ENCODE measurements around the gene EHD3.

EHD3 gene

DNA sequence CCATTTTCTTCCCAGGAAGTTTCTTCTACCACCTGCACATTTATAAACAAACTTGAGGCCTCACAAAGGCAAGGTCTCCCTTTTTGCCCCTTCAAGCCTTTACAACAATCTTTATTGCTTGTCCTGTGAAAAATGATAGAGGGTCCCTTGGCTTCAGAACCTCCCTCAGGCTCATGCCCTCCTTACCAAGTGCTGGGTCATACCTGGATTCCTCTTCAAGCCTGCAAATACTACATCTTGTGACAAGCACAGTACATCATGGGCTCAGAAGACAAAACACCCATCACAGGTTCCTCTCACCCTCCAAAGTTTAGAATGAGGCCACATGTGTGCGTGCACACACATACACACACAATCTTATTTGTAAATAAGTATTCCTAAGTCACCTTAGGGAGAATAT is 25.7 kb upstream of the EHD3 start:
- TF ChIP-seq CTCF (IDR thresholded peaks at IDR 0.05; ENCODE audit: low read depth, low read length): no peak

DNA sequence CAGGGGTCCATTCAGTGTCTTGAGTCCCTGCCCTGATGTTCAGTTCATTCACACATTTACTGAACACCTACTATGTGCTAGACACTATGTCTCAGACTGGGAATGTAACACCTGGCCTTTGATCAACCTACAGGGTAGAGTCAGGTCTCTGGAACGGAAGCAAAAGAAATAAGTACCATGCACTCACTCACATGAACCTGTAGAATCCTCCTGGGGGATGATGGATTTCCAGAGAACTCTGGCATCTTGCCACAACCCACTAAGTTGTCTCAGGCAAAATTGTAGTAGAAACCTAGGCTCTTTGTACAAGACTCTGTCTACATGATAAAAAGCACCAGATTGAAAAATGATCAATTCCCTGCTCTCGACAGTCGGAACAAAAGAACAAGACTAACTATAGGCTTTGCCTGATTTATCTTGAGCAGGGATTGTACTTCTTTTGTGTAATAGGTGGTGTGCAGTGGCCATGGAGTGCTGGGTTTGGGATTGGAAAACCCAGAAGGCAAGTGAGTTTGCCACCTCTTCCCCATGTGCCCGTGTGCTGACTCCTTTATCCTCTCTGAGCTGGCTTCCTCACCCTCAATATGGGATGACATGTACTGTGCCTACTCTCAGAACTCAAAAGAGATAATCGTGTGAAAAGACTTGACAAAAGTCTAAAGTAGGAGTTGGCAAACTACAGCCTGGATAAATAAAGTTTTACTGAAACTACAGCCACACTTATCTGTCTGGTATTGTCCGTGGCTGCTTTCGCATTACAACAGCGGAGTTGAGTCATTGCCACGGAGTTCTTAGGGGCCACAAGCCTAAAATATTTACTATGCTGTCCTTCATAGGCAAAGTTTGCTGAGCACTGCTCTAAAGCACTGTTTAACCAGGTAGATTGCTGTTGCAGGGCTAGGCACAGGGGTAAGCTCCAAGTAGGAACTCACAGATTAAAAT is 21.0 kb upstream of the EHD3 start:
- H3K4me3 ChIP-seq (ENCODE audit: low read depth, low read length): no peak overlapping the region
- TF ChIP-seq CTCF (IDR thresholded peaks at IDR 0.05; ENCODE audit: low read depth, low read length): no peak

More for the DNA sequence above, 25.7 kb upstream of the EHD3 start:
- no peak overlapping the region for H3K4me3 ChIP-seq (ENCODE audit: low read depth, low read length)

DNA sequence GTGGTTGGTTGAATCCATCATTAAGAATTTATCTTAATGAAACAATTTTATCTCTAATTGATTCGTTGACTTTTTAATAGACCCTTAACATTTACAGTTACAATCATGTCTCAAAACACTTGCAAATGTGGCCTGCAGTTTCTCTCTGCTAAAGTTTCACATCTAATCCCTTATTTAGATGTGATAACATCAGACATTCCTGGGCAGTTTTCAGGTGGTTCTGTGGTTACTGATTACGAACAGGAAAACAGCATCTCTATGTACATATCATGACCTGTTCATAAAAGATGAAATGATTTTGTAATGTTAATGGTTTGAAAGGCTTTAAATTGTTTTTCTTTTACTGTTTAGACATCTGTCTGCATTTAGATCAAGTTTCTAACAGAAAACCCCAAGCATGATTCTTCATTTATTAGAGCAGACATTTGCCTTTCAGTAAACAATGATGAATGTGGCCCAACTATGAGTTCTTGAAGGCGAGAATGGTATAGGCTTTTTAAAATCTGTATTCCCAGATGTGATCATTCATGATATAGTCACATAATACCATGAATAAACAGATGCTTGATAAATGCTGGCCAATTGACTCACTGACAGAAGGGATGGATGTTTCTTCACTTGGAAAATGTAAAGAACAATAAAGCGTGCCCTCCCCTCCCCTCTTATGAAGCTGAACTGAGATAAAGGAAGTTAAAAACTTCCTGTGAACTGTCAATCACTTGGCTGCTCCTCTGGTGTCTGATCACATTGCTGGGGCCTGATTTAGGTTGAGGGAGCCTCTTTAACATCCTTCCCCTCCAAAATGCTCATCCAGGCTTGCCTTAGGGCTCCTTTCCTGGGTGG is 20.1 kb upstream of the EHD3 start:
- H3K4me3 ChIP-seq (ENCODE audit: low read depth, low read length): no peak overlapping the region
- TF ChIP-seq CTCF (IDR thresholded peaks at IDR 0.05; ENCODE audit: low read depth, low read length): no peak

- no peak overlapping the region for H3K4me3 ChIP-seq (ENCODE audit: low read depth, low read length)
- no peak for TF ChIP-seq CTCF (IDR thresholded peaks at IDR 0.05; ENCODE audit: low read depth, low read length)
Observed at GRCh38 chr2:31214444-31214915, 19.5 kb upstream of the EHD3 start.

GRCh38 chr2:31216734-31217133 is 17.2 kb upstream of the EHD3 start:
- H3K4me3 ChIP-seq (ENCODE audit: low read depth, low read length): no peak overlapping the region
- no peak for TF ChIP-seq CTCF (IDR thresholded peaks at IDR 0.05; ENCODE audit: low read depth, low read length)

DNA sequence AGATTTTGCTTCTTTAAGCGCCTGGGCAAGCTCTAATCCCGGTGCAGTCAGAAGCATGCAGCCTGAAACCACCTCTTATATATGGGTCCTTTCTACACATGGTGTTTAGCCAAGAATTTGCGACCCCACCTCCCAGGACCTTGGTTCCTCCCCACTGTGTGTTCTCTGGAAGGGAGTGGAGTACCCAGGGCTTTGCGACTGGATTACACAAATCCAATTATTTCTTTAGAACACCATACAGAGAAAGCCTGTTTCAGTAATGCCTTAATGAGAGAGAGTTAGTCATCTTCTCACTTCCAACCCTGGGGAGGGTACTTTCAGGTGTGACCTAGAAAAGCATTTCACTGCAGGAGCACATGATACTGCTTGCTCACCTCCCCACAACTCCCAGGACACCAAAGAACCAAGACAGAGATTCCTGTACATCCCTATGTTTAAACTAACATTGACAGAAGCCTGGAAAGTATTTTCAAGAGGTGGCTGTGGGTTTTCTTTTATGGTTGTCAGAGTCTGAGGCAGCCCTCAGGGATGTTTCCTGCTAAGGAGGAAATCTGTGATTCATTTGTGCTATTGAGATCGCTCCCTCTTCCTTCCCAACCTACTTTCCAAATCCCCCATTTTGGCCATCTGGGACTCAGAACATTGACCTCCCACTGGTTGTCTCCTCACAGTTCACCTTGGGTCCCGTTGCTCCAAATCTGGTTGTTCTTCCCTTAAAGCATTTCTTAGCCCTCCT is 16.3 kb upstream of the EHD3 start, which contains the start of gene CAPN14:
Gene CAPN14, minus strand, starts transcription at position 51 of the 736 bp plus-strand sequence. CDS start 12,068 bp downstream, outside the sequence.
- H3K4me3 ChIP-seq (ENCODE audit: low read depth, low read length): no peak within 1 kb of the TSS
- TF ChIP-seq CTCF (IDR thresholded peaks at IDR 0.05; ENCODE audit: low read depth, low read length): no peak

Data from WI38 (cell line).